HCT116 (cell line): ENCODE data around the gene PCAT6.

Experiments
- CTCF ChIP-seq, 3 experiments: fragments of 200-600 bp in 1 of 3; sonication (generic) in 1 of 3; IDR thresholded peaks in 2 of 3; conservative IDR thresholded peaks in 1 of 3; 2 replicates each; pipeline ENCODE4 v1.5.1; 2012 to 2017; ENCODE audit warnings: low read depth in 2 of 3, low read length in 2 of 3, antibody characterized with exemption in 1 of 3, borderline replicate concordance in 1 of 3, control low read depth in 1 of 3, mild to moderate bottlenecking in 1 of 3, mixed read lengths in 1 of 3, mixed run types in 1 of 3, moderate library complexity in 1 of 3; ENCODE audit not compliant: insufficient read depth in 1 of 3
- POLR2AphosphoS5 ChIP-seq: IDR thresholded peaks from 2 replicates; pipeline ENCODE4 v1.6.1; 2011; ENCODE audit warnings: mild to moderate bottlenecking, low read depth, low read length, moderate library complexity
- RAD21 ChIP-seq: IDR thresholded peaks from 2 replicates; pipeline ENCODE4 v1.6.1; 2012; ENCODE audit warnings: low read depth, mild to moderate bottlenecking

GRCh38 chr1:202836623-202837403 is 26.1 kb downstream of the PCAT6 start:
- no peak for TF ChIP-seq CTCF (IDR thresholded peaks at IDR 0.05 in 2 of 3, conservative IDR thresholded peaks at IDR 0.05 in 1 of 3; ENCODE audit: borderline replicate concordance in 1 of 3, insufficient read depth in 1 of 3, low read depth in 2 of 3, low read length in 2 of 3)
- no peak for TF ChIP-seq RAD21
- TF ChIP-seq POLR2AphosphoS5 = no peak
